SK-N-SH treated with all-trans-retinoic acid at 6 μM for 48 hours (cell line): ENCODE data around the gene LRP11.

ENCODE experiments used
- BACH2 ChIP-seq: fragments of 250-450 bp; sonication (Bioruptor Pico); IDR thresholded peaks from 2 replicates; pipeline ENCODE4 v1.9.0; 2021; ENCODE audit warnings: mild to moderate bottlenecking, borderline replicate concordance
- ESRRG ChIP-seq: fragments of 250-450 bp; sonication (Bioruptor Pico); IDR thresholded peaks from 2 replicates; pipeline ENCODE4 v1.6.1; 2021; ENCODE audit warnings: mild to moderate bottlenecking
- OSR1 ChIP-seq: fragments of 250-450 bp; sonication (Bioruptor Pico); IDR thresholded peaks from 2 replicates; pipeline ENCODE4 v1.8.0; 2022; ENCODE audit warnings: moderate library complexity, mild to moderate bottlenecking, inconsistent platforms
- PPARA ChIP-seq: fragments of 250-450 bp; sonication (Bioruptor Pico); IDR thresholded peaks from 2 replicates; pipeline ENCODE4 v1.5.0; 2020; ENCODE audit warnings: mild to moderate bottlenecking, borderline replicate concordance
- RARB ChIP-seq: fragments of 250-450 bp; sonication (Bioruptor Pico); IDR thresholded peaks from 2 replicates; pipeline ENCODE4 v1.8.0; 2021; ENCODE audit warnings: mild to moderate bottlenecking, moderate library complexity
- TOX ChIP-seq: fragments of 250-450 bp; sonication (Bioruptor Pico); IDR thresholded peaks from 2 replicates; pipeline ENCODE4 v1.8.0; 2021; ENCODE audit warnings: mild to moderate bottlenecking, moderate library complexity, borderline replicate concordance
- ZC3H10 ChIP-seq: fragments of 250-450 bp; sonication (Bioruptor Pico); IDR thresholded peaks from 2 replicates; pipeline ENCODE4 v1.5.1; 2021; ENCODE audit warnings: mild to moderate bottlenecking, moderate library complexity
- ZFP3 ChIP-seq: fragments of 250-450 bp; sonication (Bioruptor Pico); IDR thresholded peaks from 2 replicates; pipeline ENCODE4 v1.5.0; 2020; ENCODE audit warnings: mild to moderate bottlenecking, moderate library complexity
- ZFP30 ChIP-seq: fragments of 450-650 bp; formaldehyde crosslinking; IDR thresholded peaks from 2 replicates; pipeline ENCODE4 v1.5.0; 2022; ENCODE audit warnings: mild to moderate bottlenecking, moderate library complexity
- ZNF565 ChIP-seq: fragments of 450-650 bp; formaldehyde crosslinking; conservative IDR thresholded peaks from 2 replicates; pipeline ENCODE4 v1.5.0; 2020; ENCODE audit warnings: low read depth, mild to moderate bottlenecking, moderate library complexity
- TF ChIP-seq, protein P1 (sequence below): fragments of 250-450 bp; sonication (Bioruptor Pico); IDR thresholded peaks from 2 replicates; pipeline ENCODE4 v1.8.0; 2021; ENCODE audit warnings: low read depth, mild to moderate bottlenecking, moderate library complexity, borderline replicate concordance
- TF ChIP-seq, protein P2 (sequence below): fragments of 250-450 bp; sonication (Bioruptor Pico); IDR thresholded peaks from 2 replicates; pipeline ENCODE4 v1.8.0; 2020; ENCODE audit warnings: mild to moderate bottlenecking, moderate library complexity, borderline replicate concordance
- TF ChIP-seq, protein P3 (sequence below): fragments of 250-450 bp; sonication (Bioruptor Pico); IDR thresholded peaks from 2 replicates; pipeline ENCODE4 v1.5.0; 2020; ENCODE audit warnings: mild to moderate bottlenecking, moderate library complexity
- TF ChIP-seq, protein P4 (sequence below): fragments of 250-450 bp; sonication (Bioruptor Pico); IDR thresholded peaks from 2 replicates; pipeline ENCODE4 v1.5.1; 2021; ENCODE audit warnings: mild to moderate bottlenecking, moderate library complexity

DNA sequence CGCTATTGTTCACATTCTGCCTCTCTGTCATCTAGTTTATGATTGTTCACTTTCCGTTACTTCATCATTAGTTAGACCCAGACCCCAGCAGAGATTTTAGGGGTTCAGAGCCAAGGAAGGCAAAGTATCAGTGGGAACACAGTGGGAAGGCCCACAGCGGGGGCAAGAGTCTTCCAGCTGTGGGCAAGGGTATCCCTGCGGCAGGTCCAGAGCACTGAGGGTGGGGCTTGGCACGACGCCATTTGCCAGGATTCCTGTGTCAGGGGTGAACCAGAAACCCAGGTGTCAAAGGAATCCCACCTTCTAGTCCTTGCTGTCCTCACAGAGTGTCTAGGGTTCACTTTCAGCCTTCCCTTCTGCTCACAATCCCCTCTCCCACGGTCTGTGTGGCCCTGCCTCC lies 20.5 kb upstream of the LRP11 start:
- TF ChIP-seq, protein P1, sequence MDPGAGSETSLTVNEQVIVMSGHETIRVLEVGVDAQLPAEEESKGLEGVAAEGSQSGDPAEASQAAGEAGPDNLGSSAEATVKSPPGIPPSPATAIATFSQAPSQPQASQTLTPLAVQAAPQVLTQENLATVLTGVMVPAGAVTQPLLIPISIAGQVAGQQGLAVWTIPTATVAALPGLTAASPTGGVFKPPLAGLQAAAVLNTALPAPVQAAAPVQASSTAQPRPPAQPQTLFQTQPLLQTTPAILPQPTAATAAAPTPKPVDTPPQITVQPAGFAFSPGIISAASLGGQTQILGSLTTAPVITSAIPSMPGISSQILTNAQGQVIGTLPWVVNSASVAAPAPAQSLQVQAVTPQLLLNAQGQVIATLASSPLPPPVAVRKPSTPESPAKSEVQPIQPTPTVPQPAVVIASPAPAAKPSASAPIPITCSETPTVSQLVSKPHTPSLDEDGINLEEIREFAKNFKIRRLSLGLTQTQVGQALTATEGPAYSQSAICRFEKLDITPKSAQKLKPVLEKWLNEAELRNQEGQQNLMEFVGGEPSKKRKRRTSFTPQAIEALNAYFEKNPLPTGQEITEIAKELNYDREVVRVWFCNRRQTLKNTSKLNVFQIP, result no peak
- TF ChIP-seq RARB (no peak), ZFP3 (CRISPR knock-in tag) (no peak), TOX (no peak), ZNF565 (CRISPR knock-in tag) (no peak), ZC3H10 (CRISPR knock-in tag) (no peak), BACH2 (CRISPR knock-in tag) (no peak), ESRRG (CRISPR knock-in tag) (no peak), OSR1 (CRISPR knock-in tag) (no peak), PPARA (CRISPR knock-in tag) (no peak), ZFP30 (CRISPR knock-in tag) (no peak)
- TF ChIP-seq, protein P2, sequence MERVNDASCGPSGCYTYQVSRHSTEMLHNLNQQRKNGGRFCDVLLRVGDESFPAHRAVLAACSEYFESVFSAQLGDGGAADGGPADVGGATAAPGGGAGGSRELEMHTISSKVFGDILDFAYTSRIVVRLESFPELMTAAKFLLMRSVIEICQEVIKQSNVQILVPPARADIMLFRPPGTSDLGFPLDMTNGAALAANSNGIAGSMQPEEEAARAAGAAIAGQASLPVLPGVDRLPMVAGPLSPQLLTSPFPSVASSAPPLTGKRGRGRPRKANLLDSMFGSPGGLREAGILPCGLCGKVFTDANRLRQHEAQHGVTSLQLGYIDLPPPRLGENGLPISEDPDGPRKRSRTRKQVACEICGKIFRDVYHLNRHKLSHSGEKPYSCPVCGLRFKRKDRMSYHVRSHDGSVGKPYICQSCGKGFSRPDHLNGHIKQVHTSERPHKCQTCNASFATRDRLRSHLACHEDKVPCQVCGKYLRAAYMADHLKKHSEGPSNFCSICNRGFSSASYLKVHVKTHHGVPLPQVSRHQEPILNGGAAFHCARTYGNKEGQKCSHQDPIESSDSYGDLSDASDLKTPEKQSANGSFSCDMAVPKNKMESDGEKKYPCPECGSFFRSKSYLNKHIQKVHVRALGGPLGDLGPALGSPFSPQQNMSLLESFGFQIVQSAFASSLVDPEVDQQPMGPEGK, result no peak
- TF ChIP-seq, protein P3, sequence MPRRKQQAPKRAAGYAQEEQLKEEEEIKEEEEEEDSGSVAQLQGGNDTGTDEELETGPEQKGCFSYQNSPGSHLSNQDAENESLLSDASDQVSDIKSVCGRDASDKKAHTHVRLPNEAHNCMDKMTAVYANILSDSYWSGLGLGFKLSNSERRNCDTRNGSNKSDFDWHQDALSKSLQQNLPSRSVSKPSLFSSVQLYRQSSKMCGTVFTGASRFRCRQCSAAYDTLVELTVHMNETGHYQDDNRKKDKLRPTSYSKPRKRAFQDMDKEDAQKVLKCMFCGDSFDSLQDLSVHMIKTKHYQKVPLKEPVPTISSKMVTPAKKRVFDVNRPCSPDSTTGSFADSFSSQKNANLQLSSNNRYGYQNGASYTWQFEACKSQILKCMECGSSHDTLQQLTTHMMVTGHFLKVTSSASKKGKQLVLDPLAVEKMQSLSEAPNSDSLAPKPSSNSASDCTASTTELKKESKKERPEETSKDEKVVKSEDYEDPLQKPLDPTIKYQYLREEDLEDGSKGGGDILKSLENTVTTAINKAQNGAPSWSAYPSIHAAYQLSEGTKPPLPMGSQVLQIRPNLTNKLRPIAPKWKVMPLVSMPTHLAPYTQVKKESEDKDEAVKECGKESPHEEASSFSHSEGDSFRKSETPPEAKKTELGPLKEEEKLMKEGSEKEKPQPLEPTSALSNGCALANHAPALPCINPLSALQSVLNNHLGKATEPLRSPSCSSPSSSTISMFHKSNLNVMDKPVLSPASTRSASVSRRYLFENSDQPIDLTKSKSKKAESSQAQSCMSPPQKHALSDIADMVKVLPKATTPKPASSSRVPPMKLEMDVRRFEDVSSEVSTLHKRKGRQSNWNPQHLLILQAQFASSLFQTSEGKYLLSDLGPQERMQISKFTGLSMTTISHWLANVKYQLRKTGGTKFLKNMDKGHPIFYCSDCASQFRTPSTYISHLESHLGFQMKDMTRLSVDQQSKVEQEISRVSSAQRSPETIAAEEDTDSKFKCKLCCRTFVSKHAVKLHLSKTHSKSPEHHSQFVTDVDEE, result no peak
- TF ChIP-seq, protein P4, sequence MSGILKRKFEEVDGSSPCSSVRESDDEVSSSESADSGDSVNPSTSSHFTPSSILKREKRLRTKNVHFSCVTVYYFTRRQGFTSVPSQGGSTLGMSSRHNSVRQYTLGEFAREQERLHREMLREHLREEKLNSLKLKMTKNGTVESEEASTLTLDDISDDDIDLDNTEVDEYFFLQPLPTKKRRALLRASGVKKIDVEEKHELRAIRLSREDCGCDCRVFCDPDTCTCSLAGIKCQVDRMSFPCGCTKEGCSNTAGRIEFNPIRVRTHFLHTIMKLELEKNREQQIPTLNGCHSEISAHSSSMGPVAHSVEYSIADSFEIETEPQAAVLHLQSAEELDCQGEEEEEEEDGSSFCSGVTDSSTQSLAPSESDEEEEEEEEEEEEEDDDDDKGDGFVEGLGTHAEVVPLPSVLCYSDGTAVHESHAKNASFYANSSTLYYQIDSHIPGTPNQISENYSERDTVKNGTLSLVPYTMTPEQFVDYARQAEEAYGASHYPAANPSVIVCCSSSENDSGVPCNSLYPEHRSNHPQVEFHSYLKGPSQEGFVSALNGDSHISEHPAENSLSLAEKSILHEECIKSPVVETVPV (CRISPR knock-in tag), result no peak
